WI38 (cell line): ENCODE results near the gene FST.
A peak's percentile ranks its signal among the peaks of the same experiment; 100 is the strongest.

Experiments
- H3K4me3 ChIP-seq: 2 replicates; pipeline ENCODE4 v1.5.1; 2011; ENCODE audit warnings: low read depth, mild to moderate bottlenecking, control low read depth, low read length
- TF ChIP-seq, protein P1 (sequence below): IDR thresholded peaks from 2 replicates; pipeline ENCODE4 v1.5.1; 2012; ENCODE audit warnings: low read depth, mild to moderate bottlenecking, control low read depth, low read length

Gene FST

GRCh38 chr5:53473633-53474032, 6.8 kb upstream of the FST start:
- TF ChIP-seq, protein P1, sequence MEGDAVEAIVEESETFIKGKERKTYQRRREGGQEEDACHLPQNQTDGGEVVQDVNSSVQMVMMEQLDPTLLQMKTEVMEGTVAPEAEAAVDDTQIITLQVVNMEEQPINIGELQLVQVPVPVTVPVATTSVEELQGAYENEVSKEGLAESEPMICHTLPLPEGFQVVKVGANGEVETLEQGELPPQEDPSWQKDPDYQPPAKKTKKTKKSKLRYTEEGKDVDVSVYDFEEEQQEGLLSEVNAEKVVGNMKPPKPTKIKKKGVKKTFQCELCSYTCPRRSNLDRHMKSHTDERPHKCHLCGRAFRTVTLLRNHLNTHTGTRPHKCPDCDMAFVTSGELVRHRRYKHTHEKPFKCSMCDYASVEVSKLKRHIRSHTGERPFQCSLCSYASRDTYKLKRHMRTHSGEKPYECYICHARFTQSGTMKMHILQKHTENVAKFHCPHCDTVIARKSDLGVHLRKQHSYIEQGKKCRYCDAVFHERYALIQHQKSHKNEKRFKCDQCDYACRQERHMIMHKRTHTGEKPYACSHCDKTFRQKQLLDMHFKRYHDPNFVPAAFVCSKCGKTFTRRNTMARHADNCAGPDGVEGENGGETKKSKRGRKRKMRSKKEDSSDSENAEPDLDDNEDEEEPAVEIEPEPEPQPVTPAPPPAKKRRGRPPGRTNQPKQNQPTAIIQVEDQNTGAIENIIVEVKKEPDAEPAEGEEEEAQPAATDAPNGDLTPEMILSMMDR, result no peak
- H3K4me3 ChIP-seq, result no peak overlapping the region

GRCh38 chr5:53475320-53475719, 5.1 kb upstream of the FST start:
- TF ChIP-seq, protein P1, result no peak
- H3K4me3 ChIP-seq, result no peak overlapping the region

GRCh38 chr5:53476019-53476418, 4.4 kb upstream of the FST start:
- TF ChIP-seq, protein P1, result no peak
- H3K4me3 ChIP-seq, result no peak overlapping the region

DNA sequence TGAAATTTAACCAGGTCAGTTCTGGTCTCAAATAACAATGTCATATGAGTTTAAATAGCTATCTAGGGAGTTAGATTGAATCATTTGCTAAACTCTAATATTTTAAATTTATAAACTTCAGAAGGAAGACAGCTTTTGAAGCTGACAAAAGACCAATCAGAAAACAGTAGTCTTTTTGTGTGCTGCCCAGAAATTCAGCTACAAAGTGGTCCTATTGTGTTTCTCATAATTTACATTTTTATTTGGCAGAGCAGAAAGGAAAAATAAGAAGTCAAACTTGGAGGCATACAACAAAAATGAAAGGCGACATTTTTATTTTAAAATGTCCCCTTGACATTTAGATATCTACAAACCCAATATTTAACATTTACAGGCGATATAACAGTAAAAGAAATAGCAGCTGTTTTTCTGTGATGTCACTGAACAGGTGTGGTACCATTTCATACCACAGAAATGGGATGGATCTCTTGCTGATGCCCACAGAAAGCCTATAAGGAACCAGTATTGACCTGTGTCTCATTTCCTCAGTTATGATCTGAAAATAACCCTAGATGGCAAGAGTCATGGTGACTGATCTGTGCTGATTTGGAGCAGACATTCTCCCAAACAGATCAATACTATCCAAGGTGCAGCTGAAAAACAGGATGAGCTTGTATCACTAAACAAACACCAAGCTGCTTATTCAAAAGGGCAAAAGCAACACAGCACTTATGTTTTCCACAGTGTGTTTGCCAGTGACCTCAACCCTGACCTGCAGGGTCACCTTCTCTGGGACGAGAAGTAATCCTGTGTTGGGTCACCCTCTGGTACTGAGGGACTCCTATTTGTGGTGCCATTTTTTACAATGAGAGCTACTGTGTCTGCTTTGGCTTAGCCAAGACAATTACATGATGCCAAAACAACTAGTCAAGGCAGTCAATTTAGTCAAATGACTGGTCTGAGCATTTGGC, 3.6 kb upstream of the FST start:
- TF ChIP-seq, protein P1, result no peak
- H3K4me3 ChIP-seq, result no peak overlapping the region

- TF ChIP-seq, protein P1, result peak; percentile 43
Measured at GRCh38 chr5:53478411-53479044, 1.9 kb upstream of the FST start.

GRCh38 chr5:53479045-53479589, 1.3 kb upstream of the FST start:
- TF ChIP-seq, protein P1, result no peak
- H3K4me3 ChIP-seq, result peak overlapping the region; percentile 93

More at GRCh38 chr5:53478411-53479044, 1.9 kb upstream of the FST start:
- H3K4me3 ChIP-seq, result peak overlapping the region; percentile 93
